ENCODE data around the gene KPNA2.
"Not testable (repeated sequence)": the region's sequence is repeated elsewhere in the genome, so short reads cannot be mapped to it uniquely, and the experiment has no call there.

The KPNA2 gene

GRCh38 chr17:68035523-68036303 lies at the start of gene KPNA2:
TSS of gene KPNA2 (plus strand) at chr17:68035735. CDS start at chr17:68037133, 1,398 bp downstream.
- peak; percentile 97 to 98 for DNase-seq

GRCh38 chr17:67990909-67991308 lies 44.6 kb upstream of the KPNA2 start:
- no peak for DNase-seq

DNA sequence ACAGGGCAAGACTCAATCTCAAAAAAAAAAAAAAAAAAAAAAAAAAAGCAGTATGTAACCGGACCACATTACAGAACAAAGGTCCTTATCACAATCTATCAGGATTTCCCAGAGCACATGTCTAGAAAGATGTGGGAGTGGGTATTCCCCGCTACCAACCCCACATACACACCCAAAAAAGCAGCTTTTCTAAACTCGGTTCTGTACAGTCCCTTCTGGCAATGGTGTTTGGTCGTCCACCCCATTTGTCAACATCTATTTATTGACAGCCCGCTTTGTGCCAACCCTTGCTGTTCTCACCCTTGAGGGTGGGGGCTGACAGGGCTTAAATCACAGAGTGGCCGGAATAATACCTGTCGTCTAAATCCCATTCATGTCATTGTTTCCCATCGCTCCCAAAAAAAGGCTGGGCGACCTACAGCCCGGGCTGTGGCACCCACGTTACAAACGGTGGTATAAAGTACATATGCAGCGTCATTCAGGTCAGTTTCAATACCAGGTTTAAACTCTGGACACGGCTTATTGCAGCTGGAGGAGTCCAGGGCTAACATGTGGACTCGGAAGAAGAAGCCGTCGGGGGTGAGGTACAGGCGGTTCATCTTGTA lies 42.9 kb upstream of the KPNA2 start:
- DNase-seq = peak; percentile 76 to 94

GRCh38 chr17:67993153-67993997 lies 42.2 kb upstream of the KPNA2 start:
- DNase-seq = peak; percentile 77 to 84

DNA sequence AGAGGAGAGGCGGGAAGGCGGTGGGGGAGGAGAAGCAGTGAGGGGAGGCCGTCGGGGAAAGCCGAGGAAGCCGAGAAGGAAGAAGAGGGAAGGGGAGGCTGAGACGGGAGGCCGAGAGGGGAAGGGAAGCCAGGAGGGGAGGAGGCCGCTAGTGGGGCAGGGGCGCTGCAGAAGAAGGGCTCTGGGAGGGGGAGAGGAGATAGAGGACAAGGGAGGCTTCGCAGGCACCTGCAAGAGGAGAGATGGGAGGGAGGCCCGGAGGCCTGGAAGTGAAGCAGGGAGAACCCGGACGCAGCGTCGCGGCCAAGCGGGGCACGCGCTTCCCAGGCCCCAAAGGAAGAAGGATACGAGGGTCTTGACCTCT lies 41.6 kb upstream of the KPNA2 start:
- no peak for DNase-seq

- DNase-seq = peak; percentile 51 to 77
These were observed 40.5 kb upstream of the KPNA2 start for GRCh38 chr17:67994817-67995569.

GRCh38 chr17:67995570-67996263 lies 39.8 kb upstream of the KPNA2 start:
- DNase-seq = peak in 1 of 2 donors; percentile 4

DNA sequence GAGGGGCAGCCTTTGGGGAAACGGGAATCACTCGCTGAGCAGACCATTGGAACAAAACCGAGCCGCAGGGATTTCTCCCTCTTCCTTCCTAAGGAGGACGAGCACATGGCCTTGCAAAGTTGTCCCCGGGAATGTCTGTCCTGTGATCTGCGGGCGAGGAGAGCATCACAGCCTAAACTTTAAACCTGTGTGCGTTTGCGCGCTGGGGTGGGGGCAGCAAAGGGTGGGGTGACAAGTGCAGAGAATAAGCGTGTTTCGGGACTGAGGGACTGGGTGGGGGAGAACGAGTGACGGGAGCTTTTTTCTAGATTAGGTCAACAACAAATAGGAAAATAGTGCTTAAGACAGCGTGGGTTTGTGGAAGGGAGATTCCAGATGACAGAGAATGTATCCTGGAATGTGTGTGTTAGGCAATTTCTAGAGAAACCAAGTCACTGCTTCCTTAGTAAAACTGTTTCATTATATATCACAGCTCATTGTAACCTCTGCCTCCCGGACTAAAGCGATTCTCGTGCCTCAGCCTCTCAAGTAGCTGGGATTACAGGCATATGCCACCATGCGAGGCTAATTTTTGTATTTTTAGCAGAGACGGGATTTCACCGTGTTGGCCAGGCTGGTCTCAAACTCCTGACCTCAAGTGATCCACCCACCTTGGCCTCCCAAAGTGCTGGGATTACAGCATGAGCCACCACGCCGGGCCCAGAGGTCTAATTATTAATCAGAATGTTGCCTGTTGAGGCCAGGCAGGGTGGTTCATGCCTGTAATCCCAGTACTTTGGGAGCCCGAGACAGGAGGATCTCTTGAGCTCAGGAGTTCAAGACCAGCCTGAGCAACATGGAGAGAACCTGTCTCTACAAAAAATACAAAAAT lies 39.0 kb upstream of the KPNA2 start, which contains the start of gene C17orf58:
C17orf58 (minus strand) TSS at position 169 of the 871 bp plus-strand sequence. CDS start 271 bp downstream, outside the sequence.
- peak; percentile 62 to 92 for DNase-seq

- no peak for DNase-seq
These were observed 37.1 kb upstream of the KPNA2 start for GRCh38 chr17:67998466-67998865.

DNA sequence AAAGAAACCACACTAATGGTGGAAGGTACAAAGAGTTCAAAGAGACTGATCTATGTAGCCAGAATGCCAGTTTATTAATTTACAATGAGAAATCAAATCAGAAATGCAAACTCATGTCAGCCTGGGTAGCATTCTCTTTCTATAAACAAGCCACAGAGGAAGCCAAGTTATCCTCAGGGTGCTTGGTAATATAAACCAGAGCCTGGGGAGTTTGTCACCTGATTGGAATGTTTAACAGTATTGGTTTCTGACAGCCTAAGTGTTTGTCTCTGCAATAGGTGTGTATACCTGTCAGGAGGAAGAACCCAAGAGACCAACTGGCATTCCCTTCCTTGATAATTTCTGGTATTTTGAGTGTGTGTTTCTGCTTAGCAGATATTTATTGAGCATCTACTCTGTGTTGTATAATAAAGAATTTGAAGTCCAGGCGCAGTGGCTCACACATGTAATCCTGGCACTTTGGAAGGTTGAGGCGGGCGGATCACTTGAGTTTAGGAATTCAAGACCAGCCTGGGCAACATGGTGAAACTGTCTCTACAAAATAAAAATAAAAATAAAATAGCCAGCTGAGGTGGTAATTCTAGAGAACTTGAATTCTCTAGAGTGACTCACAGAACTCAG lies 36.1 kb upstream of the KPNA2 start:
- no peak for DNase-seq

DNA sequence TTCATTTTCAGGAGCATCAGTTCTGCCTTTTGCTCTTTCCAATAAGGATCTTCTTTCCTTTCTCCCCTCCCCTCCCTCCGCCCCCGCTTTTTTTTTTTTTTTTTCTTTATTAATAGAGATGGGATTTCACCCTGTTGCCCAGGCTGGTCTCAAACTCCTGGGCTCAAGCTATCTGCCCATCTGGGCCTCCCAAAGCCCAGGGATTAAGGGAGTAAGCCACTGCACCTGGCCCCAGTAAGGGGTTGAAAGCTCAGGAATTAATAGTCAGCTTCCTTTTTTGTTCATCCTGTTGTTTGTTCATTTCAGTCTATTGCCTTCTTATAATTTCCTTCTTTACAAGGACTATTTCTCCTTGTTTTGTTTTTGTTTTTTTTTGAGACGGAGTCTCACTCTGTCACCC lies 31.3 kb upstream of the KPNA2 start:
- DNase-seq = no peak

DNA sequence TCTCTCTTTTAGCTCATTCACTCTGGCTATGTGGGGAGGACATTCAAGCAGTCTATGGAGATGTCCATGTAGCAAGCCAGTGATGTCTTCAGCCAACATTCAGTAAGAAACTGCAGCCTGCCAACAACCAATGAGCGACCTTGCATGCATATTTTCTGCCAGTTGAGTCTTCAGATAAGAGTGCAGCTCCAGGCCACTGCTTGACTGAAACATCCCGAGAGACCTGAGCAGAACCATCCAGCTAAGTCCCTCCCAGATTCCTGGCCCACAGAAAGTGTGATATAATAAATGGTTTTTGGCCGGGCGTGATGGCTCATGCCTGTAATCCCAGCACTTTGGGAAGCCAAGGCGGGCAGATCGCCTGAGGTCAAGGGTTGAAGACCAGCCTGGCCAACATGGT lies 28.7 kb upstream of the KPNA2 start:
- no peak for DNase-seq

DNA sequence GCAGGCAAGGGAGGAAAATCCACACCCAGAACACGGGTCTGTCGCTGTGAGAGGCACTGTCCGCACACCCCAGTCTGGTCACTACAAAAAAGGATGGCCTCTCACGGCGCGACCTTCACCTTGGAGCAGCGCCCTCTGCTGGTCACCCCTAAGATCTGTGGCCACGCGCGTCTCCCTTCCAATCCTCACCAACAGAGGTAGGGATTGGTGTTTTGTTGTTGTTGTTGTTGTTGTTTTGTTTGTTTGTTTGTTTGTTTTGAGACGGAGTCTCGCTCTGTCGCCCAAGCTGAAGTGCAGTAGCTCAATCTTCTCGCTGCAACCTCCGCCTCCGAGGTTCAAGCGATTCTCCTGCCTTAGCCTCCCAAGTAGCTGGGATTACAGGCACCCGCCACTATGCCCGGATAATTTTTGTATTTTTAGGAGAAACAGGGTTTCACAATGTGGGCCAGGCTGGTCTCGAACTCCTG lies 24.3 kb upstream of the KPNA2 start:
- peak; percentile 54 to 81 for DNase-seq

DNA sequence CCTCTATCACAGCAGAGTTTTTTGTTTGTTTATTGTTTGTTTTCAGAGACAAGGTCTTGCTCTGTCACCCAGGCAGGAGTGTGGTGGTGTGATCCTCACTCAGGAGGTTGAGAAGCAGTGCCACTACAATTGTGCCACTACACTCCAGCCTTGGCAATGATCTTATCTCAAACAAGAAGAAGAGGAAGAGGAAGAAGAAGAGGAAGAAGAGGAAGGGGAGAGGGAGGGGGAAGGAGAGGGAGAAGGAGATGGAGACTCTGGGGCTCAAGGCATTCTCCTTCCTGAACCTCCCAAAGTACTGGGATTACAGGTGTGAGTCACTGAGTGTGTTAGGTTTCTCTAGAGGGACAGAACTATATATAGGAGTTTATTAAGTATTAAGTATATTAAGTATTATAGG lies 22.1 kb upstream of the KPNA2 start:
- DNase-seq = peak in 1 of 2 donors; percentile 11

GRCh38 chr17:68015081-68015723 lies 20.3 kb upstream of the KPNA2 start:
- DNase-seq = no peak

DNA sequence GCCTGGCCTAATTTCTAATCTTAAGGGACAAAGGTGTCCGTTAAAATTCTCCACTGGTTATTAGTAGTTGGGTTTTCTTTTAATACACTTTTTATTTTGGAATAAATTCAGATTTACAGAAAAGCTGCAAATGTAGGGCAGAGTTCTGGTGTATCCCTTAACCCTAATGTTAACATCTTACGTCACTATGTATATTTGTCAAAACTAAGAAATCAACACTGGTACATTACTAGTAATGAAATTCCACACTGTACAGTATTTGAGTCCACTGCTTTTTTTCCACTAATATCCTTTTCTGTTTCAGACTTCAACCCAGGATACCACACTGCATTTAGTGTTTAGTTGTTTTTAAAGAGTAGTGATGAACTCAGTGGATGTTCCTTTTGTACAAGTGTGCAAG lies 18.7 kb upstream of the KPNA2 start:
- no peak for DNase-seq

- DNase-seq = not testable (repeated sequence)
These were observed 17.0 kb upstream of the KPNA2 start for GRCh38 chr17:68018493-68018892.

GRCh38 chr17:68019336-68019674 lies 16.2 kb upstream of the KPNA2 start:
- no peak for DNase-seq

- peak; percentile 96 to 100 for DNase-seq
These were observed 15.7 kb upstream of the KPNA2 start for GRCh38 chr17:68019675-68020408.
